OCI-LY7 (cell line): ENCODE measurements around the gene PTPRE. TPM values are rescaled to one million over a fixed set of nuclear protein-coding genes. Genes with fewer than 3 reads are reported as not detected.

Experiments used
- BruUV-seq: library from RNA; stranded (reverse); fragments of 400-500 nt; replicated peaks from 2 replicates; lab custom pipeline; 2021; lab: Mats Ljungman, UMichigan
- CTCF ChIA-PET: fragments of 300-600 bp; sonication (Branson Sonifier 250); formaldehyde crosslinking; loops from one replicate; lab custom pipeline; 2022; ENCODE audit warnings: antibody characterized with exemption; ENCODE audit not compliant: unreplicated experiment; lab: Charles Lee
- POLR2A ChIA-PET: fragments of 300-600 bp; sonication (Branson Sonifier 250); formaldehyde crosslinking; loops from one replicate; lab custom pipeline; 2022; ENCODE audit warnings: antibody characterized with exemption; lab: Charles Lee
- DNase-seq: peaks from one replicate; pipeline ENCODE4 v3.0.0-alpha.2; 2015; ENCODE audit warnings: low spot score
- H2AFZ ChIP-seq: fragments of 200-600 bp; sonication (generic), shearing (Covaris generic); 2 replicates; pipeline ENCODE4 v1.6.1; 2014; ENCODE audit warnings: mild to moderate bottlenecking, antibody characterized with exemption, low read length, moderate library complexity
- H3K27ac ChIP-seq: fragments of 200-600 bp; sonication (generic); 2 replicates; pipeline ENCODE4 v1.5.1; 2014; ENCODE audit warnings: mixed run types, low read depth, mild to moderate bottlenecking, moderate library complexity, low read length, inconsistent platforms; ENCODE audit not compliant: poor library complexity, severe bottlenecking
- H3K36me3 ChIP-seq: fragments of 200-600 bp; sonication (generic); 2 replicates; pipeline ENCODE4 v1.6.1; 2014; ENCODE audit warnings: mild to moderate bottlenecking, antibody characterized with exemption, low read length, moderate library complexity, mixed read lengths; ENCODE audit not compliant: insufficient read depth
- H3K4me1 ChIP-seq: fragments of 200-600 bp; sonication (generic); 2 replicates; pipeline ENCODE4 v1.5.1; 2014; ENCODE audit warnings: mild to moderate bottlenecking, low read length; ENCODE audit not compliant: insufficient read depth, poor library complexity, severe bottlenecking
- H3K4me2 ChIP-seq: fragments of 200-600 bp; sonication (generic); 2 replicates; pipeline ENCODE4 v1.6.1; 2014; ENCODE audit warnings: mild to moderate bottlenecking, low read length
- H3K4me3 ChIP-seq: fragments of 200-600 bp; sonication (generic); 2 replicates; pipeline ENCODE4 v1.5.1; 2014; ENCODE audit warnings: mild to moderate bottlenecking, low read depth, low read length; ENCODE audit not compliant: poor library complexity, severe bottlenecking
- H3K79me2 ChIP-seq: fragments of 200-600 bp; sonication (generic); 2 replicates; pipeline ENCODE4 v1.6.1; 2016; ENCODE audit warnings: low read depth, mild to moderate bottlenecking, low read length, moderate library complexity, mixed read lengths; ENCODE audit not compliant: insufficient read depth
- H3K9me2 ChIP-seq: fragments of 200-600 bp; sonication (generic); 2 replicates; pipeline ENCODE4 v1.6.1; 2016; ENCODE audit warnings: mild to moderate bottlenecking, low read length, mixed read lengths; ENCODE audit not compliant: insufficient read depth
- H3K9me3 ChIP-seq: fragments of 200-600 bp; sonication (generic); 2 replicates; pipeline ENCODE4 v1.6.1; 2014; ENCODE audit warnings: mild to moderate bottlenecking, mixed run types, low read length, mixed read lengths
- H4K20me1 ChIP-seq: fragments of 200-600 bp; sonication (generic); 2 replicates; pipeline ENCODE4 v1.6.1; 2014; ENCODE audit warnings: mild to moderate bottlenecking, antibody characterized with exemption, low read length, moderate library complexity, mixed read lengths; ENCODE audit not compliant: insufficient read depth
- EZH2phosphoT487 ChIP-seq: fragments of 200-600 bp; sonication (generic); IDR thresholded peaks from 2 replicates; pipeline ENCODE4 v1.6.1; 2018; ENCODE audit warnings: low read depth, borderline replicate concordance, mild to moderate bottlenecking, mixed run types, antibody characterized with exemption, low read length, moderate library complexity, mixed read lengths
- intact Hi-C: fragments of 100-400 bp; cut with micrococcal nuclease; formaldehyde crosslinking; loops from one replicate; pipeline ENCODE4 v1.10.0; 2022; ENCODE audit not compliant: unreplicated experiment
- total RNA-seq, 2 experiments: library from RNA; depleted of rRNA in 1 of 2; stranded (reverse); fragments of >200 nt in 1 of 2; shearing (Covaris generic) in 1 of 2; gene quantifications; 2 replicates each; pipeline ENCODE4 v1.2.3, GENCODE V29; 2014 to 2022
- TF ChIP-seq, protein P1 (sequence below): fragments of 200-600 bp; sonication (generic); conservative IDR thresholded peaks from 2 replicates; pipeline ENCODE4 v1.5.1; 2014; ENCODE audit warnings: mild to moderate bottlenecking, antibody characterized with exemption, low read length, moderate library complexity, mixed read lengths

PTPRE gene
- total RNA-seq, 2 experiments from 2014 or later: 6.8 to 8.3 TPM

DNA sequence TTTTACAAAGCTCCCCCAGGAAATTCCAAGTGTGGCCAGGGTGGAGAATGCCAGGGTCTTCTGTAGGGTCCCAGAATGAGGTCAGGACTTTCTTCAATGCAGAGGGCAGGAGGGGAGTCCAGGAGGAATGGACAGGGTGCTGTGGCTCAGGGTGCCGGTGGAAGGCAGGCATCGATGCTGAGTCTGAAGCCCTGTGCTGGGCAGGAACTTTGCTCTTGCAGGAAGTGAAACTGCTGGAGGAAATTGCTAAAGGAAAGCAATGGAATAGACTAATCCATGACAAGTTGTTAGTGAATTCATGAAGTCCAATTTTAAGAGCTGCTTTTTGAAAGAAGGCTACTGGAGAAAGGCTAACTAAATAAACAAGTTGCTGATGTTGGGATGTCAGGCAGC lies 14.8 kb downstream of the PTPRE start:
- ChIA-PET POLR2A (interaction anchor here (0.8 kb wide), 1 partner anchor 9 kb away, joined by 3 read pairs; no protein-coding TSS in a partner anchor), CTCF (no interaction called here)
- Histone ChIP-seq H2AFZ (no peak overlapping the region), H3K4me2 (no peak overlapping the region), H4K20me1 (no peaks in the 10 kb centered on the region), H3K9me3 (no peaks in the 10 kb centered on the region), H3K79me2 (no peaks in the 10 kb centered on the region), H3K4me1 (no peaks in the 10 kb centered on the region), H3K36me3 (no peaks in the 10 kb centered on the region), H3K4me3 (no peak overlapping the region), H3K9me2 (no peaks in the 10 kb centered on the region), H3K27ac (no peak overlapping the region)
- intact Hi-C loops: no loop called here
- no TSS peak for BruUV-seq
- no peak for DNase-seq
- no peak for TF ChIP-seq EZH2phosphoT487
- TF ChIP-seq, protein P1, sequence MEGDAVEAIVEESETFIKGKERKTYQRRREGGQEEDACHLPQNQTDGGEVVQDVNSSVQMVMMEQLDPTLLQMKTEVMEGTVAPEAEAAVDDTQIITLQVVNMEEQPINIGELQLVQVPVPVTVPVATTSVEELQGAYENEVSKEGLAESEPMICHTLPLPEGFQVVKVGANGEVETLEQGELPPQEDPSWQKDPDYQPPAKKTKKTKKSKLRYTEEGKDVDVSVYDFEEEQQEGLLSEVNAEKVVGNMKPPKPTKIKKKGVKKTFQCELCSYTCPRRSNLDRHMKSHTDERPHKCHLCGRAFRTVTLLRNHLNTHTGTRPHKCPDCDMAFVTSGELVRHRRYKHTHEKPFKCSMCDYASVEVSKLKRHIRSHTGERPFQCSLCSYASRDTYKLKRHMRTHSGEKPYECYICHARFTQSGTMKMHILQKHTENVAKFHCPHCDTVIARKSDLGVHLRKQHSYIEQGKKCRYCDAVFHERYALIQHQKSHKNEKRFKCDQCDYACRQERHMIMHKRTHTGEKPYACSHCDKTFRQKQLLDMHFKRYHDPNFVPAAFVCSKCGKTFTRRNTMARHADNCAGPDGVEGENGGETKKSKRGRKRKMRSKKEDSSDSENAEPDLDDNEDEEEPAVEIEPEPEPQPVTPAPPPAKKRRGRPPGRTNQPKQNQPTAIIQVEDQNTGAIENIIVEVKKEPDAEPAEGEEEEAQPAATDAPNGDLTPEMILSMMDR: no peak

DNA sequence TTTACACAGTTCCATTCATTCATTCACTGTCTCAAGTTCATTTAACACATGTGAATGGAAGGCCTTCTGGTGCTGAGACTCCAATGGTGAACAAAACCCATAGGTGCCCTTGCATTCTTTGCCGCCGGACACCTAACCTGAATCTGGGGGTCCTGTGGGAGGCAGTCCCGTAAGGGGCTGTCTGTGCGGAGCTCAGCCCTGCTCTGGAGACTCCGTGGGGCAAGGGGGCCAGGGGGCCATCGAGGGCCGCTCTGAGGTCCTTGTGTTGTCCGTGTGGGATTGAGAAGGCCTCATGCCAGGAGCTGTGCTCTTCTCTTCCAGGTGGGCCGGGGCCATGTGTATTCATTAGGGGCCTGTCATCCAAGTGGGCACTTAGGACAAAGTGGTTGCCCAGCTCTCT lies 15.3 kb downstream of the PTPRE start:
- CTCF ChIA-PET: no interaction called here
- Histone ChIP-seq H3K4me1 (no peaks in the 10 kb centered on the region), H3K36me3 (no peaks in the 10 kb centered on the region), H3K79me2 (no peaks in the 10 kb centered on the region), H3K9me2 (no peaks in the 10 kb centered on the region), H4K20me1 (no peaks in the 10 kb centered on the region), H3K4me2 (no peak overlapping the region), H2AFZ (no peak overlapping the region), H3K4me3 (no peak overlapping the region), H3K9me3 (no peaks in the 10 kb centered on the region), H3K27ac (no peak overlapping the region)
- intact Hi-C loops: no loop called here
- POLR2A ChIA-PET: interaction anchor here (0.8 kb wide), 1 partner anchor 9 kb away, joined by 3 read pairs; no protein-coding TSS in a partner anchor
- BruUV-seq: no TSS peak
- no peak for DNase-seq
- TF ChIP-seq EZH2phosphoT487: no peak
- TF ChIP-seq, protein P1: no peak

DNA sequence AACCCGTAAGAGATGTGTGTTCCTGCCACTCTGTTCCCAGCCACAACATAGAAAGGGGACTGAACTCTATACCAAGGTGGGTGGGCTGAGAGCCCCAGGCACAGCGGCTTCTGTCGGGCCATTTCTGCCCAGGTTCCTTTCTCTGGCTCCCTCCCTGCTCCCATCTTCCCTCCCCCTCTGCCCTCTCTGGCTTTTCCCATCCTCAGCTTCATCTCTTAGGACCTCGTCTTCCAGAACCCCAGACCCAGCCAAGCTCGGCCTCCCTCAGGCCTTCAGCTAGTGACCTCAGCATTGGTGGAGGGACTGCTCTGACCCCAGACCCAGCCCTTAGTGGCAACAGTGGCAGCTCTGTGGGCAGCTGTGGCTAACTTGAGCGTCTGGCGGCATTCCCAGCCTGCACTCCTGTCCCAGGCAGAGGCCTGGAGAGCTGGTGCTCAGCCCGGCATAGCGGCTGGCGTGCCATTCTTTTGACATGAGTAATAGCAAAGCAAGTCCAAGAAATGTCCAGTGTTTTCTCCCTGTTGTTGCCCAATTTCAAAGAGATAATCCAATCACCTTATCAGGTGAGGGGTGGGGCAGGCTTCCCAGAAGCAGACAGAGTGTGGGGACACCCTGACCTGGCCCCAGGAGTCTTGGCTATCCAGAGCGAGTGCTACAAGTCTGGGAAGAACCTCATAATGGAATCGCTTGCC lies 15.9 kb downstream of the PTPRE start:
- Histone ChIP-seq H3K4me1 (no peaks in the 10 kb centered on the region), H3K4me3 (no peak overlapping the region), H3K4me2 (no peak overlapping the region), H3K9me2 (no peaks in the 10 kb centered on the region), H2AFZ (no peak overlapping the region), H3K27ac (no peak overlapping the region), H4K20me1 (no peaks in the 10 kb centered on the region), H3K9me3 (no peaks in the 10 kb centered on the region), H3K36me3 (no peaks in the 10 kb centered on the region), H3K79me2 (no peaks in the 10 kb centered on the region)
- ChIA-PET POLR2A (no interaction called here), CTCF (no interaction called here)
- TF ChIP-seq EZH2phosphoT487: no peak
- TF ChIP-seq, protein P1: no peak
- DNase-seq: no peak
- intact Hi-C loops: no loop called here
- BruUV-seq: no TSS peak
